Measurements from ENCODE around the gene SHC1. TPM values are rescaled to one million over a fixed set of nuclear protein-coding genes. Genes with fewer than 3 reads are reported as not detected.

SHC1 gene
- total and polyA plus RNA-seq, 2 experiments from 2014 or later: 117 to 211 TPM

GRCh38 chr1:154937988-154938386 lies 32.6 kb downstream of the SHC1 start:
- Histone ChIP-seq H3K27ac (ENCODE audit: low read depth) (peak overlapping the region; percentile 89), H3K4me3 (peak overlapping the region; percentile 64)

More at GRCh38 chr1:154937988-154938386, 32.6 kb downstream of the SHC1 start:
- peaks cover 10% of the 10 kb centered on the region for H3F3A ChIP-seq (replicated peaks; ENCODE audit: low read depth)
- H3K4me3 Mint-ChIP-seq: peak overlapping the region; percentile 87
- peak overlapping the region; percentile 84 for H3K4me2 ChIP-seq
- H3K9me2 ChIP-seq (ENCODE audit: insufficient read depth): no peaks in the 10 kb centered on the region; the same call in 1 of the 2 replicates
- H3K36me3 ChIP-seq (ENCODE audit: insufficient read depth): no peaks in the 10 kb centered on the region
- H3K27ac Mint-ChIP-seq: peak overlapping the region; percentile 100
- DNase-seq (ENCODE audit: low spot score) (no peak), ATAC-seq (no peak)
- H3K27me3 ChIP-seq (ENCODE audit: insufficient read depth): no peaks in the 10 kb centered on the region; the same call in 1 of the 2 replicates
- H3K36me3 Mint-ChIP-seq (ENCODE audit: low read depth): peaks cover 4% of the 10 kb centered on the region; the same call in 1 of the 3 replicates
- H3K79me2 ChIP-seq (replicated peaks; ENCODE audit: insufficient read depth): no peaks in the 10 kb centered on the region; the same call in 1 of the 2 replicates
- peak overlapping the region; percentile 53; the same call in 1 of the 2 replicates for H2AFZ ChIP-seq
- H4K20me1 ChIP-seq (replicated peaks; ENCODE audit: insufficient read depth): no peaks in the 10 kb centered on the region
- peaks cover 23% of the 10 kb centered on the region for H3K4me1 Mint-ChIP-seq
- H3K9me3 Mint-ChIP-seq: peaks cover 3% of the 10 kb centered on the region; the same call in 1 of the 3 replicates
- peaks cover 27% of the 10 kb centered on the region for H3K27me3 Mint-ChIP-seq (ENCODE audit: insufficient read depth, low read depth, poor library complexity)
- TF ChIP-seq CREB1 (CRISPR knock-in tag; IDR thresholded peaks at IDR 0.05; ENCODE audit: low read depth): no peak
- TF ChIP-seq EZH2 (IDR thresholded peaks at IDR 0.05; ENCODE audit: low read depth, unreplicated experiment): no peak
- no peak for TF ChIP-seq ZNF331 (CRISPR knock-in tag; IDR thresholded peaks at IDR 0.05; ENCODE audit: low read depth)
- TF ChIP-seq, protein P1, sequence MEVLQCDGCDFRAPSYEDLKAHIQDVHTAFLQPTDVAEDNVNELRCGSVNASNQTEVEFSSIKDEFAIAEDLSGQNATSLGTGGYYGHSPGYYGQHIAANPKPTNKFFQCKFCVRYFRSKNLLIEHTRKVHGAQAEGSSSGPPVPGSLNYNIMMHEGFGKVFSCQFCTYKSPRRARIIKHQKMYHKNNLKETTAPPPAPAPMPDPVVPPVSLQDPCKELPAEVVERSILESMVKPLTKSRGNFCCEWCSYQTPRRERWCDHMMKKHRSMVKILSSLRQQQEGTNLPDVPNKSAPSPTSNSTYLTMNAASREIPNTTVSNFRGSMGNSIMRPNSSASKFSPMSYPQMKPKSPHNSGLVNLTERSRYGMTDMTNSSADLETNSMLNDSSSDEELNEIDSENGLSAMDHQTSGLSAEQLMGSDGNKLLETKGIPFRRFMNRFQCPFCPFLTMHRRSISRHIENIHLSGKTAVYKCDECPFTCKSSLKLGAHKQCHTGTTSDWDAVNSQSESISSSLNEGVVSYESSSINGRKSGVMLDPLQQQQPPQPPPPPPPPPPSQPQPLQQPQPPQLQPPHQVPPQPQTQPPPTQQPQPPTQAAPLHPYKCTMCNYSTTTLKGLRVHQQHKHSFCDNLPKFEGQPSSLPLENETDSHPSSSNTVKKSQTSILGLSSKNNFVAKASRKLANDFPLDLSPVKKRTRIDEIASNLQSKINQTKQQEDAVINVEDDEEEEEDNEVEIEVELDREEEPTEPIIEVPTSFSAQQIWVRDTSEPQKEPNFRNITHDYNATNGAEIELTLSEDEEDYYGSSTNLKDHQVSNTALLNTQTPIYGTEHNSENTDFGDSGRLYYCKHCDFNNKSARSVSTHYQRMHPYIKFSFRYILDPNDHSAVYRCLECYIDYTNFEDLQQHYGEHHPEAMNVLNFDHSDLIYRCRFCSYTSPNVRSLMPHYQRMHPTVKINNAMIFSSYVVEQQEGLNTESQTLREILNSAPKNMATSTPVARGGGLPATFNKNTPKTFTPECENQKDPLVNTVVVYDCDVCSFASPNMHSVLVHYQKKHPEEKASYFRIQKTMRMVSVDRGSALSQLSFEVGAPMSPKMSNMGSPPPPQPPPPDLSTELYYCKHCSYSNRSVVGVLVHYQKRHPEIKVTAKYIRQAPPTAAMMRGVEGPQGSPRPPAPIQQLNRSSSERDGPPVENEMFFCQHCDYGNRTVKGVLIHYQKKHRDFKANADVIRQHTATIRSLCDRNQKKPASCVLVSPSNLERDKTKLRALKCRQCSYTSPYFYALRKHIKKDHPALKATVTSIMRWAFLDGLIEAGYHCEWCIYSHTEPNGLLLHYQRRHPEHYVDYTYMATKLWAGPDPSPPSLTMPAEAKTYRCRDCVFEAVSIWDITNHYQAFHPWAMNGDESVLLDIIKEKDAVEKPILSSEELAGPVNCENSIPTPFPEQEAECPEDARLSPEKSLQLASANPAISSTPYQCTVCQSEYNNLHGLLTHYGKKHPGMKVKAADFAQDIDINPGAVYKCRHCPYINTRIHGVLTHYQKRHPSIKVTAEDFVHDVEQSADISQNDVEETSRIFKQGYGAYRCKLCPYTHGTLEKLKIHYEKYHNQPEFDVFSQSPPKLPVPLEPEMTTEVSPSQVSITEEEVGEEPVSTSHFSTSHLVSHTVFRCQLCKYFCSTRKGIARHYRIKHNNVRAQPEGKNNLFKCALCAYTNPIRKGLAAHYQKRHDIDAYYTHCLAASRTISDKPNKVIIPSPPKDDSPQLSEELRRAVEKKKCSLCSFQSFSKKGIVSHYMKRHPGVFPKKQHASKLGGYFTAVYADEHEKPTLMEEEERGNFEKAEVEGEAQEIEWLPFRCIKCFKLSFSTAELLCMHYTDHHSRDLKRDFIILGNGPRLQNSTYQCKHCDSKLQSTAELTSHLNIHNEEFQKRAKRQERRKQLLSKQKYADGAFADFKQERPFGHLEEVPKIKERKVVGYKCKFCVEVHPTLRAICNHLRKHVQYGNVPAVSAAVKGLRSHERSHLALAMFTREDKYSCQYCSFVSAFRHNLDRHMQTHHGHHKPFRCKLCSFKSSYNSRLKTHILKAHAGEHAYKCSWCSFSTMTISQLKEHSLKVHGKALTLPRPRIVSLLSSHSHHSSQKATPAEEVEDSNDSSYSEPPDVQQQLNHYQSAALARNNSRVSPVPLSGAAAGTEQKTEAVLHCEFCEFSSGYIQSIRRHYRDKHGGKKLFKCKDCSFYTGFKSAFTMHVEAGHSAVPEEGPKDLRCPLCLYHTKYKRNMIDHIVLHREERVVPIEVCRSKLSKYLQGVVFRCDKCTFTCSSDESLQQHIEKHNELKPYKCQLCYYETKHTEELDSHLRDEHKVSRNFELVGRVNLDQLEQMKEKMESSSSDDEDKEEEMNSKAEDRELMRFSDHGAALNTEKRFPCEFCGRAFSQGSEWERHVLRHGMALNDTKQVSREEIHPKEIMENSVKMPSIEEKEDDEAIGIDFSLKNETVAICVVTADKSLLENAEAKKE (CRISPR knock-in tag; IDR thresholded peaks at IDR 0.05): no peak
- no peak for TF ChIP-seq JUNB (IDR thresholded peaks at IDR 0.05; ENCODE audit: unreplicated experiment)
- no peak for TF ChIP-seq ZNF114 (CRISPR knock-in tag; IDR thresholded peaks at IDR 0.05)
- no peak for TF ChIP-seq POLR2AphosphoS5 (IDR thresholded peaks at IDR 0.05; ENCODE audit: low read depth)
- TF ChIP-seq NANOG (IDR thresholded peaks at IDR 0.05; ENCODE audit: borderline replicate concordance): no peak
- TF ChIP-seq REST (IDR thresholded peaks at IDR 0.05; ENCODE audit: unreplicated experiment): no peak
- TF ChIP-seq CTCF (conservative IDR thresholded peaks at IDR 0.05; ENCODE audit: low read depth in 2 of 2): no peak
- no peak for TF ChIP-seq EZH2phosphoT487 (IDR thresholded peaks at IDR 0.05; ENCODE audit: unreplicated experiment)
- TF ChIP-seq, protein P2, sequence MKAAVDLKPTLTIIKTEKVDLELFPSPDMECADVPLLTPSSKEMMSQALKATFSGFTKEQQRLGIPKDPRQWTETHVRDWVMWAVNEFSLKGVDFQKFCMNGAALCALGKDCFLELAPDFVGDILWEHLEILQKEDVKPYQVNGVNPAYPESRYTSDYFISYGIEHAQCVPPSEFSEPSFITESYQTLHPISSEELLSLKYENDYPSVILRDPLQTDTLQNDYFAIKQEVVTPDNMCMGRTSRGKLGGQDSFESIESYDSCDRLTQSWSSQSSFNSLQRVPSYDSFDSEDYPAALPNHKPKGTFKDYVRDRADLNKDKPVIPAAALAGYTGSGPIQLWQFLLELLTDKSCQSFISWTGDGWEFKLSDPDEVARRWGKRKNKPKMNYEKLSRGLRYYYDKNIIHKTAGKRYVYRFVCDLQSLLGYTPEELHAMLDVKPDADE (IDR thresholded peaks at IDR 0.05): no peak
- no peak for TF ChIP-seq STAT1 (IDR thresholded peaks at IDR 0.05; ENCODE audit: unreplicated experiment)
- peaks cover 16% of the 10 kb centered on the region for H3K4me1 ChIP-seq (ENCODE audit: insufficient read depth)
